Measurements from ENCODE around the gene TCTN1.

GRCh38 chr12:110690127-110690430 lies 76.2 kb downstream of the TCTN1 start:
- TF ChIP-seq, protein P1, sequence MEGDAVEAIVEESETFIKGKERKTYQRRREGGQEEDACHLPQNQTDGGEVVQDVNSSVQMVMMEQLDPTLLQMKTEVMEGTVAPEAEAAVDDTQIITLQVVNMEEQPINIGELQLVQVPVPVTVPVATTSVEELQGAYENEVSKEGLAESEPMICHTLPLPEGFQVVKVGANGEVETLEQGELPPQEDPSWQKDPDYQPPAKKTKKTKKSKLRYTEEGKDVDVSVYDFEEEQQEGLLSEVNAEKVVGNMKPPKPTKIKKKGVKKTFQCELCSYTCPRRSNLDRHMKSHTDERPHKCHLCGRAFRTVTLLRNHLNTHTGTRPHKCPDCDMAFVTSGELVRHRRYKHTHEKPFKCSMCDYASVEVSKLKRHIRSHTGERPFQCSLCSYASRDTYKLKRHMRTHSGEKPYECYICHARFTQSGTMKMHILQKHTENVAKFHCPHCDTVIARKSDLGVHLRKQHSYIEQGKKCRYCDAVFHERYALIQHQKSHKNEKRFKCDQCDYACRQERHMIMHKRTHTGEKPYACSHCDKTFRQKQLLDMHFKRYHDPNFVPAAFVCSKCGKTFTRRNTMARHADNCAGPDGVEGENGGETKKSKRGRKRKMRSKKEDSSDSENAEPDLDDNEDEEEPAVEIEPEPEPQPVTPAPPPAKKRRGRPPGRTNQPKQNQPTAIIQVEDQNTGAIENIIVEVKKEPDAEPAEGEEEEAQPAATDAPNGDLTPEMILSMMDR (conservative IDR thresholded peaks at IDR 0.05), result no peak
- no peak for TF ChIP-seq ZFX (IDR thresholded peaks at IDR 0.05)
